Adrenal gland (tissue), 5 donors: ENCODE data around the gene UBL3.

Experiments
- POLR2A ChIP-seq, 2 donors: fragments of 450-650 bp; IDR thresholded peaks; one replicate each; pipeline ENCODE4 v1.6.1; 2017; ENCODE audit warnings: antibody characterized with exemption in 2 of 2, mild to moderate bottlenecking in 2 of 2, moderate library complexity in 1 of 2
- TF ChIP-seq, protein P1 (sequence below), 6 experiments: fragments of 450-650 bp in 4 of 6; fragments of 200-600 bp in 2 of 6; sonication (generic) in 1 of 6; IDR thresholded peaks; 1 replicate in 5 of 6; 2 replicates in 1 of 6; pipeline versions ENCODE4 v1.5.1 to v1.8.0; 2016 to 2021; ENCODE audit warnings: antibody characterized with exemption in 6 of 6, mild to moderate bottlenecking in 2 of 6, moderate library complexity in 1 of 6
- donor health status: DM: no; HTN: no; CAD: no.

DNA sequence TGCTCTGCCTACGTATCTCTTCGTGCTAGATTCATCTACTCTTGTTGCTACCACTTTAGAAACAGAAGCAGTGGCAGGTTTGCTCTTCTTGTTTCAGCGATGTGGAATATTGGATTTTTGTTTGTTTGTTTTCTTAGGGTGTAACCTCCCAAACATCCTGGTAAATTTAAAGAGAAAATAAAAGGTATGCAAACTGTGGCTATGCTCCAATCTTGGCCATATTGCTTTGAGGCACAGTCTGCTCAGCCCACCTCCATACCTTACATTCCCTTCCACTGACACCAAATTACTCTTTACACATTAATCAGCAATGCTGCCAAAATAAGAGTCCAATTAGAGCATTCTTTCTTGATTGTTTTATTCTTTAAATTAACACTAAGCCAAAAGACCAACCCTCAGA is 25.2 kb upstream of the UBL3 start:
- TF ChIP-seq, protein P1, sequence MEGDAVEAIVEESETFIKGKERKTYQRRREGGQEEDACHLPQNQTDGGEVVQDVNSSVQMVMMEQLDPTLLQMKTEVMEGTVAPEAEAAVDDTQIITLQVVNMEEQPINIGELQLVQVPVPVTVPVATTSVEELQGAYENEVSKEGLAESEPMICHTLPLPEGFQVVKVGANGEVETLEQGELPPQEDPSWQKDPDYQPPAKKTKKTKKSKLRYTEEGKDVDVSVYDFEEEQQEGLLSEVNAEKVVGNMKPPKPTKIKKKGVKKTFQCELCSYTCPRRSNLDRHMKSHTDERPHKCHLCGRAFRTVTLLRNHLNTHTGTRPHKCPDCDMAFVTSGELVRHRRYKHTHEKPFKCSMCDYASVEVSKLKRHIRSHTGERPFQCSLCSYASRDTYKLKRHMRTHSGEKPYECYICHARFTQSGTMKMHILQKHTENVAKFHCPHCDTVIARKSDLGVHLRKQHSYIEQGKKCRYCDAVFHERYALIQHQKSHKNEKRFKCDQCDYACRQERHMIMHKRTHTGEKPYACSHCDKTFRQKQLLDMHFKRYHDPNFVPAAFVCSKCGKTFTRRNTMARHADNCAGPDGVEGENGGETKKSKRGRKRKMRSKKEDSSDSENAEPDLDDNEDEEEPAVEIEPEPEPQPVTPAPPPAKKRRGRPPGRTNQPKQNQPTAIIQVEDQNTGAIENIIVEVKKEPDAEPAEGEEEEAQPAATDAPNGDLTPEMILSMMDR (IDR thresholded peaks at IDR 0.05) = no peak
- no peak for TF ChIP-seq POLR2A (IDR thresholded peaks at IDR 0.05)
